GM23338 (cell line): ENCODE data around the gene PRRC2A.

Source experiments
- CREB1 ChIP-seq: fragments of 250-450 bp; sonication (Bioruptor Pico); IDR thresholded peaks from 2 replicates; pipeline ENCODE4 v1.5.0; 2020; ENCODE audit warnings: low read depth, mild to moderate bottlenecking, moderate library complexity
- EZH2 ChIP-seq: fragments of 200-600 bp; sonication (generic); IDR thresholded peaks from one replicate; pipeline ENCODE4 v1.8.0; 2017; ENCODE audit warnings: antibody characterized with exemption, mild to moderate bottlenecking, low read depth; ENCODE audit not compliant: unreplicated experiment
- EZH2phosphoT487 ChIP-seq: fragments of 200-600 bp; sonication (generic); IDR thresholded peaks from one replicate; pipeline ENCODE4 v1.8.1; 2018; ENCODE audit warnings: antibody characterized with exemption; ENCODE audit not compliant: unreplicated experiment
- JUNB ChIP-seq: IDR thresholded peaks from one replicate; pipeline ENCODE4 v1.6.1; 2016; ENCODE audit warnings: antibody characterized with exemption; ENCODE audit not compliant: unreplicated experiment
- NANOG ChIP-seq: IDR thresholded peaks from 2 replicates; pipeline ENCODE4 v1.6.1; 2016; ENCODE audit warnings: antibody characterized with exemption, borderline replicate concordance
- POLR2AphosphoS5 ChIP-seq: IDR thresholded peaks from 2 replicates; pipeline ENCODE4 v1.6.1; 2016; ENCODE audit warnings: antibody characterized with exemption, low read depth
- TF ChIP-seq, protein P1 (sequence below), 2 experiments: fragments of 200-600 bp in 1 of 2; sonication (generic) in 1 of 2; conservative IDR thresholded peaks; 2 replicates each; pipeline versions ENCODE4 v1.5.1 to v1.6.1; 2016 to 2017; ENCODE audit warnings: antibody characterized with exemption in 2 of 2, low read depth in 2 of 2, mild to moderate bottlenecking in 2 of 2, moderate library complexity in 1 of 2
- TF ChIP-seq, protein P2 (sequence below): IDR thresholded peaks from one replicate; pipeline ENCODE4 v1.6.1; 2018; ENCODE audit warnings: antibody characterized with exemption; ENCODE audit not compliant: unreplicated experiment

DNA sequence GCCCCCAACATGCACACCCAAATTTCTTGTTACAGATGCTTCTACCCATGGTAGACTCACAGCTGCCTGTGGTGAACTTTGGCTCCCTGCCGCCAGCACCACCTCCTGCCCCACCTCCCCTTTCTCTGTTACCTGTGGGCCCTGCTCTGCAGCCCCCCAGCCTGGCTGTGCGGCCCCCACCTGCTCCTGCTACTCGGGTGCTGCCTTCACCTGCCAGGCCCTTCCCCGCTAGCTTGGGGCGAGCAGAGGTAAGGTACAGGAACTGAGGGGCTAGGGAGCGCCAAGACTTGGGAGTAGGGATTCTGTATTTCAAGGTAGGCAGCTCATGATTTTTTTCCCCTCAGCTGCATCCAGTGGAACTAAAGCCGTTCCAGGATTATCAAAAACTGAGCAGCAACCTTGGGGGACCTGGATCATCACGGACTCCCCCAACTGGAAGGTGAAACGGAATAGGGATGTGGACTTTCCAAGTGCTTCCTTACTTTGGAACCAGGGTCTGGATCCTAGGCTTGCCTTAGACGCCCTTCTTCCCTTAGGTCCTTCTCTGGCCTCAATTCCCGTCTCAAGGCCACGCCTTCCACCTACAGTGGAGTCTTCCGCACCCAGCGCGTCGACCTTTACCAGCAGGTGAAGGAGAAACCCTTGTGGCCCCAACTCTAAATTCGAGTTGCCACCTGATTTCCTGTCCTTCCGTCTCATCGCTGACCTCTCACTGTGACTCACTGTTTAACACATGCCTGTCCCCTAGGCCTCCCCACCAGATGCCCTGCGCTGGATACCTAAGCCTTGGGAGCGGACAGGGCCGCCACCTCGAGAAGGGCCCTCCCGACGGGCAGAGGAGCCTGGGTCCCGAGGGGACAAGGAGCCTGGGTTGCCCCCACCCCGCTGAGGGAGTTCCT is 16.4 kb downstream of the PRRC2A start:
- TF ChIP-seq, protein P1, sequence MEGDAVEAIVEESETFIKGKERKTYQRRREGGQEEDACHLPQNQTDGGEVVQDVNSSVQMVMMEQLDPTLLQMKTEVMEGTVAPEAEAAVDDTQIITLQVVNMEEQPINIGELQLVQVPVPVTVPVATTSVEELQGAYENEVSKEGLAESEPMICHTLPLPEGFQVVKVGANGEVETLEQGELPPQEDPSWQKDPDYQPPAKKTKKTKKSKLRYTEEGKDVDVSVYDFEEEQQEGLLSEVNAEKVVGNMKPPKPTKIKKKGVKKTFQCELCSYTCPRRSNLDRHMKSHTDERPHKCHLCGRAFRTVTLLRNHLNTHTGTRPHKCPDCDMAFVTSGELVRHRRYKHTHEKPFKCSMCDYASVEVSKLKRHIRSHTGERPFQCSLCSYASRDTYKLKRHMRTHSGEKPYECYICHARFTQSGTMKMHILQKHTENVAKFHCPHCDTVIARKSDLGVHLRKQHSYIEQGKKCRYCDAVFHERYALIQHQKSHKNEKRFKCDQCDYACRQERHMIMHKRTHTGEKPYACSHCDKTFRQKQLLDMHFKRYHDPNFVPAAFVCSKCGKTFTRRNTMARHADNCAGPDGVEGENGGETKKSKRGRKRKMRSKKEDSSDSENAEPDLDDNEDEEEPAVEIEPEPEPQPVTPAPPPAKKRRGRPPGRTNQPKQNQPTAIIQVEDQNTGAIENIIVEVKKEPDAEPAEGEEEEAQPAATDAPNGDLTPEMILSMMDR (conservative IDR thresholded peaks at IDR 0.05; ENCODE audit: low read depth in 2 of 2) = no peak
- TF ChIP-seq EZH2 = no peak
- no peak for TF ChIP-seq JUNB
- TF ChIP-seq POLR2AphosphoS5 = no peak; the same call in 1 of the 2 replicates
- no peak for TF ChIP-seq EZH2phosphoT487
- TF ChIP-seq, protein P2, sequence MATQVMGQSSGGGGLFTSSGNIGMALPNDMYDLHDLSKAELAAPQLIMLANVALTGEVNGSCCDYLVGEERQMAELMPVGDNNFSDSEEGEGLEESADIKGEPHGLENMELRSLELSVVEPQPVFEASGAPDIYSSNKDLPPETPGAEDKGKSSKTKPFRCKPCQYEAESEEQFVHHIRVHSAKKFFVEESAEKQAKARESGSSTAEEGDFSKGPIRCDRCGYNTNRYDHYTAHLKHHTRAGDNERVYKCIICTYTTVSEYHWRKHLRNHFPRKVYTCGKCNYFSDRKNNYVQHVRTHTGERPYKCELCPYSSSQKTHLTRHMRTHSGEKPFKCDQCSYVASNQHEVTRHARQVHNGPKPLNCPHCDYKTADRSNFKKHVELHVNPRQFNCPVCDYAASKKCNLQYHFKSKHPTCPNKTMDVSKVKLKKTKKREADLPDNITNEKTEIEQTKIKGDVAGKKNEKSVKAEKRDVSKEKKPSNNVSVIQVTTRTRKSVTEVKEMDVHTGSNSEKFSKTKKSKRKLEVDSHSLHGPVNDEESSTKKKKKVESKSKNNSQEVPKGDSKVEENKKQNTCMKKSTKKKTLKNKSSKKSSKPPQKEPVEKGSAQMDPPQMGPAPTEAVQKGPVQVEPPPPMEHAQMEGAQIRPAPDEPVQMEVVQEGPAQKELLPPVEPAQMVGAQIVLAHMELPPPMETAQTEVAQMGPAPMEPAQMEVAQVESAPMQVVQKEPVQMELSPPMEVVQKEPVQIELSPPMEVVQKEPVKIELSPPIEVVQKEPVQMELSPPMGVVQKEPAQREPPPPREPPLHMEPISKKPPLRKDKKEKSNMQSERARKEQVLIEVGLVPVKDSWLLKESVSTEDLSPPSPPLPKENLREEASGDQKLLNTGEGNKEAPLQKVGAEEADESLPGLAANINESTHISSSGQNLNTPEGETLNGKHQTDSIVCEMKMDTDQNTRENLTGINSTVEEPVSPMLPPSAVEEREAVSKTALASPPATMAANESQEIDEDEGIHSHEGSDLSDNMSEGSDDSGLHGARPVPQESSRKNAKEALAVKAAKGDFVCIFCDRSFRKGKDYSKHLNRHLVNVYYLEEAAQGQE = no peak
- no peak for TF ChIP-seq NANOG
- TF ChIP-seq CREB1 (CRISPR knock-in tag) = no peak
